ENCODE data around the gene FMNL1.

FMNL1 gene, protein sequence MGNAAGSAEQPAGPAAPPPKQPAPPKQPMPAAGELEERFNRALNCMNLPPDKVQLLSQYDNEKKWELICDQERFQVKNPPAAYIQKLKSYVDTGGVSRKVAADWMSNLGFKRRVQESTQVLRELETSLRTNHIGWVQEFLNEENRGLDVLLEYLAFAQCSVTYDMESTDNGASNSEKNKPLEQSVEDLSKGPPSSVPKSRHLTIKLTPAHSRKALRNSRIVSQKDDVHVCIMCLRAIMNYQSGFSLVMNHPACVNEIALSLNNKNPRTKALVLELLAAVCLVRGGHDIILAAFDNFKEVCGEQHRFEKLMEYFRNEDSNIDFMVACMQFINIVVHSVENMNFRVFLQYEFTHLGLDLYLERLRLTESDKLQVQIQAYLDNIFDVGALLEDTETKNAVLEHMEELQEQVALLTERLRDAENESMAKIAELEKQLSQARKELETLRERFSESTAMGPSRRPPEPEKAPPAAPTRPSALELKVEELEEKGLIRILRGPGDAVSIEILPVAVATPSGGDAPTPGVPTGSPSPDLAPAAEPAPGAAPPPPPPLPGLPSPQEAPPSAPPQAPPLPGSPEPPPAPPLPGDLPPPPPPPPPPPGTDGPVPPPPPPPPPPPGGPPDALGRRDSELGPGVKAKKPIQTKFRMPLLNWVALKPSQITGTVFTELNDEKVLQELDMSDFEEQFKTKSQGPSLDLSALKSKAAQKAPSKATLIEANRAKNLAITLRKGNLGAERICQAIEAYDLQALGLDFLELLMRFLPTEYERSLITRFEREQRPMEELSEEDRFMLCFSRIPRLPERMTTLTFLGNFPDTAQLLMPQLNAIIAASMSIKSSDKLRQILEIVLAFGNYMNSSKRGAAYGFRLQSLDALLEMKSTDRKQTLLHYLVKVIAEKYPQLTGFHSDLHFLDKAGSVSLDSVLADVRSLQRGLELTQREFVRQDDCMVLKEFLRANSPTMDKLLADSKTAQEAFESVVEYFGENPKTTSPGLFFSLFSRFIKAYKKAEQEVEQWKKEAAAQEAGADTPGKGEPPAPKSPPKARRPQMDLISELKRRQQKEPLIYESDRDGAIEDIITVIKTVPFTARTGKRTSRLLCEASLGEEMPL

DNA sequence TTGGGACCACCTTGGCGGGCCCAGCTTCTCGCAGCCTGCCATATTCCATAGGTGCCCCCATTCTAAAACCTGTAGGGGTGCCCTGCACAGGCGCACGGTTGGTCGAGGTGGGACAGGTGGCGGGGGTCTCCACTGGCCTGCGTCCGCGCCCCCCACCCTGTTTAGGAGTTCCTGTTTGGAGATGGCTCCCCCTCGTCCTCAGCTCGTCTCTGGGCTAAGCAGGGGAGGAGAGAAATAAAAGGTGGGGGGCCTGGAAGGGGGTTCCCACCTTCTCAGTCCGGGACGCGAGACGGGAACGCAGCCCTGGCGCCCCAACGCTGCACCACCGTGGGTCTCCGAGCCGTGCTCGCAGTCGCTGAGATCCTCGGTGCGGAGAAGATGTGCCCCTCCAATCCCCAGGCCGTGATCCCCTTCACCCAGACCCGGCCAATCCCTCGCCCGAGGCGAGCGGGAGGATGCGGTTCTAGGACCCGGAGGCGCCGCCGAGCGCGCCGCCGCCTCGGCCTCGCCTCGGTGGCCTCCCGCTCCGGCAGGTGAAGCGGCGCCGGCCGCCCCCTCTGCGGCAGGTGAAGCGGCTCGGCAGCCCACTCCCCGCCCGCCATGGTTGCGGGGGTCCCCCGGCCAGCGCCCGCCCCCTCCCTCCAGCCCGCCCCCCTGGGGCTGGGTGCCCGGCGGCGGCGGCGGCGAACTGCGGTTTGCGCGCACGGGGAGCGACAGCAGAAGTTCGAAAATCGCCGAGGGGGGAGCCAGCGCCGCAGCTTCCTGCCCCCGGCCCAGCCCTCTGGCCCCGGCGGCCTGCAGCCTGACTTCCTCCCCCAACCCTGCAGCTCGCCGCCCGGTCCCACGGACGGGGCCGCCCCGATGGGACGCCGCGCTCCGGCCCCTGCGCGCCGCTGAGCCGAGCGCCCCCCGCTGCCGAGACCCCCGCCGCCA is at the start of gene FMNL1:
Gene FMNL1 (plus strand): TSS at position 805 of the 933 bp plus-strand sequence. CDS start 240 bp downstream, outside the sequence.
- DNase-seq (ENCODE audit: low spot score) = no peak

DNA sequence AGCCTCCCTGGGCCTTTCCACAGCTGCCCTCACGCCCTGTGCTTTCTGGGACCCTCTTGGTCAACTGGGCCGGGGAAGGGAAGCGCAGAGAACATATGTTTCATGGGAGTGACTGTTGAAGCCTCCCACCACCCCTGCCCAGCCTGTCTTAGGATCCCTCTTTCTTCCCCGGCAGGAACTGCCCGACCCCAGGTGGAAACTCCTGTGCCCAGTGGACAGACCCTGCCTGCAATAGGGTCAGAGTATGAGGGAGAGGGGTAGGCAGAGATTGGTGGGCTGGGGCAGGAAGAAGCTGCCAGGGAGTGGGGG is 49.5 kb upstream of the FMNL1 start:
- no peak for DNase-seq (ENCODE audit: low spot score)

DNA sequence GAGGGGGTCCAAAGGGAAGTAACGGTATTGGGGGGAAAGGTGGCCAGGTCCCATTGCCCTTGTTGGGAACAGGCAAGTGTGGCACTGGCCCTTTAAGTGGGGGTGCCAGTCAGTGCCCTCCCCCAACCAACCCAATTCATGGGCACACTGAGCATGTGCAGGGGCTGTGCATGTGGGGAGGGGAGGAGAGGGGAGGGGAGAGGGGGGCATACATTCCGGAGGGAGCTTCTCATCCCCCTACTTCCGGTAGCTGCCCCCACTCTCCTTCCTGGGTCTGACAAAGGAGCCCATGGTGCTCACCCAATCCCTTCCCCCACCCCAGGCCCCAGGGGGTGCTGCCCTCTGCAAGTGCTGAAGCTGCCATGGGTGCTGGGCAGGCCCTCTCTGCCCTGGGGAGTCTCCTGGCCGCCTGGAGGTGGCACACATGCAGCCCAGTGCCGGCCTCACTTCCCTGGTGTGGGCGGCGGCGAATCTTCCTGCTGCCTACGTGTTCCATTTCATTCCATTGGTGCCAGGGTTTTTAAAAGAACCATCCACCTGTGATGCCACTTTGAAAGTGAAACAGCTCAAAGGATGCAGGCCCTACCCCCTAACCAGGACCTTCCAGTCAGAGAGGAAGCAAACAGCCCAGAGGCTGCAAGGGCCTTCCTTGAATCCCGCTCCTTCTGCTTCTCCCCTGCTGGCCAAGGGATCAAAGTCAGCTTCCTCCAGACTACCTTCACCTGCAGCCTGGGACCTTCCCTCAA is 49.0 kb upstream of the FMNL1 start:
- DNase-seq (ENCODE audit: low spot score) = peak; percentile 85

- DNase-seq (ENCODE audit: low spot score) = no peak
These were observed 45.9 kb upstream of the FMNL1 start for GRCh38 chr17:45175759-45176115.

DNA sequence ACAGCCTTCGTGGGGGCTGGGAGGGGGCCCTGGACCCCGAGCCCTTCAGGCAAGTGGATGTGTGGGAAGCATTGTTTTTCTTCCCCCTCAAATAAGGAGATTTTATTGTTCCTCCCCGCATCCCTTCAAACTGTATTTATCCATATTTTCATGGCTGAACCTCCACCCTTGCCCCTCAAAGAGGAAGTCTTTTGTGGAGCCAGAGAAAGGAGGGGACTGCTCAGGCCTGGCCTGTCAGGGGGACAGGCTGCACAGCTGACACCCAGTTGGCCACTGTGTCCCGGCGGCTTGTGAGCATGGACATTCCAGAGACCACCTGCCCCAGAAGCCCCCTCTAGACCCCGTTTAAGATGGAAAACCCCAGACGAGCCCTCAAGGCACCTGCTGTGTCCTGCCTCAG is 44.1 kb upstream of the FMNL1 start:
- no peak for DNase-seq (ENCODE audit: low spot score)

GRCh38 chr17:45184144-45184543 is 37.5 kb upstream of the FMNL1 start:
- no peak for DNase-seq (ENCODE audit: low spot score)

DNA sequence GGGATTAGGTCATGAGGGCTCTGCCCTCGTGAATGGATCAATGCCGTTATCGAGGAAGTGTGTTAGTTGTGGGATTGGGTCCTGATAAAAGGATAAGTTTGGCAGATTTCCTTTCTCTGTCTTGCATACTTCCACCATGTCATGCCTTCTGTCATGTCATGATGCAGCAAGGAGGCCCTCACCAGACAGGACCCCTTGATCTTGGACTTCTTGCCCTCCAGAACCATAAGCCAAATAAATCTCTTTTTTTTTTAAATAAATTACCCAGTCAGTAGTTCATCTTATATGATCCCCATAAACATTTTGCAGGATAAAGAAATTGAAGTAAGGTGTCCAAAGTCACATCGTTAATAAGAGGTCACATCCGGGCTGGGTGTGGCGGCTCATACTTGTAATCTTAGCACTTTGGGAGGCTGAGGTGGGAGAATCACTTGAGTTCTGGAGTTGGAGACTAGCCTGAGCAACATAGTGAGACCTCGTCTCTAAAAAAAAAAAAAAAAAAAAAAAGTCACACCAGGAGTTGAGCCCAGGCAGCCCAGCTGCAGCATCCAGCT is 34.8 kb upstream of the FMNL1 start:
- no peak for DNase-seq (ENCODE audit: low spot score)

GRCh38 chr17:45189009-45189408 is 32.7 kb upstream of the FMNL1 start:
- no peak for DNase-seq (ENCODE audit: low spot score)

- no peak for DNase-seq (ENCODE audit: low spot score)
These were observed 31.0 kb upstream of the FMNL1 start for GRCh38 chr17:45190503-45191255.

- DNase-seq (ENCODE audit: low spot score) = no peak
These were observed 26.3 kb upstream of the FMNL1 start for GRCh38 chr17:45195424-45195823.

GRCh38 chr17:45197108-45197507 is 24.6 kb upstream of the FMNL1 start:
- no peak for DNase-seq (ENCODE audit: low spot score)

DNA sequence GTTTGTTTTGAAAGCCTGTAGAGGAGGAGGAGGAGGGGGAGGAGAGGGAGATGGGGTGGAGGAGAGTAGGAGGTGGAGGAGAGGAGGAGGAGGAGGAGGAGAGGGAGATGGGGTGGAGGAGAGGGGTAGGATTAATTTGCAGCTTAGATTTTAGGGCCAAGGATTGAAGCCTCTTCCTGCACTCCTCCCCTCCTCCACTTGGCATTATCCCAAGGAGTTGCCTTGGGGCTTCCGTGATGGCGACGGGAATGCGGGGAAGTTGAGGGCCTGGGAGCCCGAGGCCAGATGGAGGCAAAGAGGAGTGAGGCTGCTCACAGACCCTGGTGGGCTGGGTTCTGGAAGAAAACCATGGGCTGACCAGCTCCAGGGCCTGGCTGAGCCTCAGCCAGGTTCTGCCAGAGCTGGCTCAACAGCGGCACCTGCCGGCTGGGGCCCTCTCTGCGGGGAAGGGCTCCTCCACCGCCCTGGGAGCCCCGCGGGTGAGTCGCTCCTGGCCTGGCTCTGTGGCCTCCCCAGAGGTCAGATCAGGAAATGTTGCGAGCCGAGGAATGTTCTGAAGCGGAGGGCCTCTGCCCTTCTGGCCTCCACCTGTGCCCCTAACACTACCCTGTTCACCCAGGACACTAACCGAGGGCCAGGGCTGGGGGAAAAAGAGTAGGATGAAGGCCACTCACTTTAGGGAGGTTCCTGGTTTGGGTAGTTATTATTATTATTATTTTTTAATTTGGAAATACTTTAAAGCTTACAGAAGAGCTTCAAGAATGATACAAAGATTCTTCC is 23.9 kb upstream of the FMNL1 start:
- DNase-seq (ENCODE audit: low spot score) = peak; percentile 93

DNA sequence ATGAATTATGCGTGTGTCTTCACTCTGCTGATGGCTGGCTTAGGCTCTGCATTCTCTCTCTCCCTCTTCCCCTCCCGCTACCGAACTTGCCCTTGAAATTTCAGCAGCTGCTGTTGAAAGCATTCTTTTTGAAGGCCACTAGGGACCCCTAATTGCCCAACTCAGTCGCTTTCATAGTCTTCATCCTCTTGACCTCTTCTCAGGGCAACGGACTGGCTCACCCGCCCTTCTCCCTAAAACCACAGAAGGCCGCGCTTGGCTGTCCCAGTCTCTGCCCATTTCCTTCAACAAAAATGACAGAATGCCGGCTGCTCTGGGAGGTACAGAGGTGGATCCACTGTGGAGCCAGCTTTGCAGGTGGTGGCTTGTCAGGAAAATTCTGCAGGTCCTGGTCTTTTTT is 21.0 kb upstream of the FMNL1 start:
- no peak for DNase-seq (ENCODE audit: low spot score)

GRCh38 chr17:45201457-45201856 is 20.2 kb upstream of the FMNL1 start:
- DNase-seq (ENCODE audit: low spot score) = no peak

GRCh38 chr17:45201880-45202279 is 19.8 kb upstream of the FMNL1 start:
- DNase-seq (ENCODE audit: low spot score) = peak; percentile 36

GRCh38 chr17:45218895-45219661 is 2.6 kb upstream of the FMNL1 start:
- peak; percentile 88 for DNase-seq (ENCODE audit: low spot score)

DNA sequence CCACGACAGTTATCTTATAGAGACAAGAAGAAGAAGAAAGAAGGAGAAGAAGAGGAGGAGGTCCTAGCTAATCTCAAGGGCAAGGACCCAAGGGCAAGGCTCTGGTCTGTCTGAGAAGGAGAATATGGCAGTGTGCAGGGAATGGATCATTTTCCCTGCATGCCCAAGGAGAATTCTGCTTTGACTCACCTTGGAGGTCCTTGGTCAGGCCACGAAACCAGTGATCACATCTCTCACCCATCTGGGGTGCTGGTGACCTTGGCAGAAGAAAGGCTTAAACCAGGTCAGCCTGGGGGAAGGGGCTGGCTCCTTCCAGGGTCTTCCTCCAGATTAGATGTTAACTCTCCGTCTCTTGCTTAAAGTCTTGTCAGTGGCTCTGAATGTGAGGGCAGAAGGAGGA is 1.6 kb upstream of the FMNL1 start:
- DNase-seq (ENCODE audit: low spot score) = no peak

DNA sequence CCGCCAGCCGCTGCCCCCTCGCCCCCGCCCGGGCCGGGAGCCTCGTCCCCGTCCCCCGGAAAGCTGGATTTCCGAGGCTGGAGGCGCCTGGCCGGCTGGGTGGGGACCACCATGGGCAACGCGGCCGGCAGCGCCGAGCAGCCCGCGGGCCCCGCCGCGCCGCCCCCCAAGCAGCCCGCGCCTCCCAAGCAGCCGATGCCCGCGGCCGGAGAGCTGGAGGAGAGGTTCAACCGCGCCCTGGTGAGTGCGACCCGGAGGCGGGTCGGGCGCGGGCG is 266 bp downstream of the FMNL1 start:
- no peak for DNase-seq (ENCODE audit: low spot score)

All from AG08395 (cell line).